ENCODE results near the gene MYOG.

The MYOG gene

GRCh38 chr1:203069030-203069747 lies 16.6 kb downstream of the MYOG start:
- DNase-seq, result no peak

GRCh38 chr1:203066965-203067364 lies 18.8 kb downstream of the MYOG start:
- no peak for DNase-seq

GRCh38 chr1:203065986-203066385 lies 19.8 kb downstream of the MYOG start:
- DNase-seq, result no peak

GRCh38 chr1:203065191-203065590 lies 20.6 kb downstream of the MYOG start:
- no peak for DNase-seq

GRCh38 chr1:203063287-203063686 lies 22.5 kb downstream of the MYOG start:
- no peak for DNase-seq

- no peak for DNase-seq
Observed at GRCh38 chr1:203060115-203060514, 25.7 kb downstream of the MYOG start.

- no peak for DNase-seq
Observed at GRCh38 chr1:203059485-203059884, 26.3 kb downstream of the MYOG start.

GRCh38 chr1:203058676-203058935 lies 27.2 kb downstream of the MYOG start:
- DNase-seq, result no peak

GRCh38 chr1:203057911-203058675 lies 27.7 kb downstream of the MYOG start:
- DNase-seq, result no peak

- DNase-seq, result no peak
Observed at GRCh38 chr1:203056516-203056915, 29.3 kb downstream of the MYOG start.

GRCh38 chr1:203056012-203056411 lies 29.8 kb downstream of the MYOG start:
- no peak for DNase-seq

GRCh38 chr1:203055161-203055799 lies 30.5 kb downstream of the MYOG start:
- DNase-seq, result no peak

GRCh38 chr1:203054642-203055041 lies 31.2 kb downstream of the MYOG start:
- DNase-seq, result no peak

GRCh38 chr1:203054184-203054583 lies 31.6 kb downstream of the MYOG start:
- DNase-seq, result no peak

GRCh38 chr1:203052601-203053000 lies 33.2 kb downstream of the MYOG start:
- no peak for DNase-seq

- no peak for DNase-seq
Observed at GRCh38 chr1:203051841-203052324, 33.9 kb downstream of the MYOG start.

GRCh38 chr1:203050826-203051225 lies 35.0 kb downstream of the MYOG start:
- no peak for DNase-seq

- DNase-seq, result no peak
Observed at GRCh38 chr1:203049576-203050180, 36.1 kb downstream of the MYOG start.

GRCh38 chr1:203049077-203049476 lies 36.7 kb downstream of the MYOG start:
- DNase-seq, result no peak

GRCh38 chr1:203048555-203049051 lies 37.2 kb downstream of the MYOG start:
- DNase-seq, result no peak

- no peak for DNase-seq
Observed at GRCh38 chr1:203048086-203048485, 37.7 kb downstream of the MYOG start.

GRCh38 chr1:203046984-203047630 lies 38.7 kb downstream of the MYOG start:
- DNase-seq, result no peak
